Activated T-helper 2 cell treated with anti-CD3 and anti-CD28 coated beads, Interferon-gamma antibody, Interleukin-2, Interleukin-4, amounts not matched to agents 10 μg/mL and 5 μg/mL and 100 μg/mL, durations not matched to agents 14 hours and 24 hours and 36 hours (primary cell): ENCODE results near the gene ZKSCAN1. TPM values are rescaled to one million over a fixed set of nuclear protein-coding genes. Genes with fewer than 3 reads are reported as not detected.
A peak's percentile ranks its signal among the peaks of the same experiment; 100 is the strongest.
"Not testable (repeated sequence)": the region's sequence is repeated elsewhere in the genome, so short reads cannot be mapped to it uniquely, and the experiment has no call there.

Experiments used
- DNase-seq: peaks from one replicate; pipeline ENCODE4 v3.0.0; 2021; ENCODE audit warnings: low spot score
- H3K27ac Mint-ChIP-seq: one replicate; pipeline ENCODE4 v1.8.0; 2021; ENCODE audit warnings: mixed read lengths
- H3K27me3 Mint-ChIP-seq: one replicate; pipeline ENCODE4 v1.8.0; 2021; ENCODE audit warnings: low read depth, mixed read lengths
- H3K36me3 Mint-ChIP-seq: one replicate; pipeline ENCODE4 v1.8.0; 2021; ENCODE audit warnings: low read depth, mixed read lengths
- H3K4me1 Mint-ChIP-seq: one replicate; pipeline ENCODE4 v1.8.0; 2021; ENCODE audit warnings: low read depth, mixed read lengths
- H3K4me3 Mint-ChIP-seq: one replicate; pipeline ENCODE4 v1.8.0; 2021; ENCODE audit warnings: low read depth, mild to moderate bottlenecking, moderate library complexity, mixed read lengths
- H3K9me3 Mint-ChIP-seq: one replicate; pipeline ENCODE4 v1.8.0; 2021; ENCODE audit warnings: mixed read lengths
- intact Hi-C: fragments of 100-400 bp; cut with micrococcal nuclease; formaldehyde crosslinking; loops from one replicate; pipeline ENCODE4 v1.15.1; 2023
- total RNA-seq: library from RNA; stranded (reverse); gene quantifications from 2 replicates; pipeline ENCODE4 v1.2.3, GENCODE V29; 2022

The ZKSCAN1 gene
- total RNA-seq, result 59.0 and 63.5 TPM in 2 replicates

DNA sequence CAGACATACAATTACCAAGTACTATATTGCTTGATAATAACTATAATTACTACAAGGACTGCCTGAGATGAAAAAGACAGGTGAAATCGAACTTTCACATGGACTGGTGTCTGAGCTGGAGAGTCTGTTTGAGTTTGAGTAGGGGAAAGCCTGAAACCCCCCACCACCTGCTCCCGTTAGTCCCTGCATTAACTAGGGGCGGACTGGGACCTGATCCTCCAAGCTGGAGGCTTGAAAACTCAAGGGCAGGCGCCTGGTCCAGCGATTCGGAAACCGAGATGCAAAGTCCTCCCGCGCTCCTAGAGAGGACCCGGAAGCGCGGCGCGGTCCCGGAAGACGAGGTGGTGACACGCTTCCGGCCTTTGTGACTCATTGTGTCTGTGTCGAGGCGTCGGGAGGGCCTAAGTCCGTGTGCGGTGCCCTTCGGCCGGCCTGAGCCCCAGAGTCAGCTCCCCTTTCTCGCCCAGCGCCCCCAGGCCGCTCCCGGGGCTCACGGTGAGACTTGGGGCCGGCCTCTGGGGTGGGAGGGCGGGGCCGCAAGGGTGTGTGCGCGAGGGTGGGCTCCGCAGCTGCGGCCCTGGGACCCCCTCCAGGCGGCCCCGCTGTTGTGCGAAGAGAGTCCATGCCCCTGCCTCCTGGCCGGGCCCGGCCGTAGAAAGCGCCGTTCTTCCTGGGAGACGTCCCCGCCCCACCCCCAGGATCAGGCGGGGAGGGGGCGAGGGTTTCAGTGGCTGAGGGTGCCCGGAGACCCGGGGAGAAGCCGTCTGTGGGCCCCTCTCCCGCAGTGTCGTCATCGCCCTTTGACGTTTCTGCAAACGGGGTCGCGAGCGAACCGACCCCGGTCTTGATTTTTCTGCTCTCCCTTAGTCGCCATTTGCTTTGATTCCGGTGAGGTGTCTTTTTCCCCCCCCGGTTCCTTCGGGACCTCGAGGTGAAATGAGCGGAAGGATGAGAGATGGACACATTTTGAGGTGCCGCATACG lies at the start of gene ZKSCAN1:
TSS of gene ZKSCAN1 (plus strand) at position 365 of the 983 bp plus-strand sequence. CDS start 7,911 bp downstream, outside the sequence.
- DNase-seq, result peak; percentile 80
- peak within 1 kb of the TSS; percentile 95 for H3K27ac Mint-ChIP-seq
- H3K9me3 Mint-ChIP-seq, result no peaks in the 10 kb centered on the region
- intact Hi-C loops, result loop anchor here (1.0 kb wide), 2 partner anchors 18 to 34 kb away; partner anchors contain the start of gene ZSCAN21
- peaks cover 28% of the 10 kb centered on the region for H3K4me1 Mint-ChIP-seq
- peaks cover 21% of the 10 kb centered on the region for H3K36me3 Mint-ChIP-seq
- H3K27me3 Mint-ChIP-seq, result no peaks in the 10 kb centered on the region
- peak within 1 kb of the TSS; percentile 91 for H3K4me3 Mint-ChIP-seq

DNA sequence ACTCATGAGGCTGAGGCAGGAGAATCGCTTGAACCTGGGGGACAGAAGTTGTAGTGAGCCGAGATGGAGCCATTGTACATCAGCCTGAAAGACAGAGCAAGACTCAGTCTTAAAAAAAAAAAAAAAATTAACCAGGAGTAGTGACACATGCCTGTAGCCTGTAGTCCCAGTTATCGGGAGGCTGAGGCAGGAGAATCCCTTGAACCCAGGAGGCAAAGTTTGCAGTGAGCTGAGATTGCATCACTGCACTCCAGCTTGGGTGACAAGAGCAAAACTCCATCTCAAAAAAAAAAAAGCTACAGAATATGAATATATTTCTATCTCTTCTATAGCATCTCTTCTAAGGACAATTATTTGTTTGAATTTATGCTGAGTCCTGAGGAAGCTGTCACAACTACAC lies 46.1 kb upstream of the ZKSCAN1 start:
- H3K27me3 Mint-ChIP-seq, result peaks cover 5% of the 10 kb centered on the region
- H3K9me3 Mint-ChIP-seq, result no peaks in the 10 kb centered on the region
- H3K36me3 Mint-ChIP-seq, result no peaks in the 10 kb centered on the region
- intact Hi-C loops, result no loop called here
- DNase-seq, result no peak
- no peaks in the 10 kb centered on the region for H3K4me1 Mint-ChIP-seq
- H3K4me3 Mint-ChIP-seq, result no peak overlapping the region
- no peak overlapping the region for H3K27ac Mint-ChIP-seq

DNA sequence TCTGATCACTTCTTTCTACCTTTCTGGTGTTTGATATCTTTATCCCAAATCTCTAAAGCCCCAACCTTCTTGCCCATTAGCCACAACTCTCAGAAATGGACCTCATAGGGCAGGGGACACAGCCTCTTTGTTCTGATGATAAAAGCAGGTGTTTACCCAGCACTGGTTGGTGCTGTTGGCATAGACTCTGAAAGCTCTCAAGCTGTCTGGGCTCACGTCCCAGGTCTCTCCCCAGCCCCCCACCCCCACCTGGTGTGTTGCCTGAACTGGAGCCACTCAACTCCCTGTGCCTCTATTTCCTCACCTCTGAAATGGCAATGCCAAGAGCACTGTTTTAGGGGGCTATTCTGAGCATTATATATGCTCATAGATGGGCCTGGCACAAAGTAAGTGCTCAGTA lies 45.6 kb upstream of the ZKSCAN1 start:
- DNase-seq, H3K4me3 Mint-ChIP-seq, H3K36me3 Mint-ChIP-seq, intact Hi-C loops, H3K9me3 Mint-ChIP-seq, H3K4me1 Mint-ChIP-seq, H3K27me3 Mint-ChIP-seq, H3K27ac Mint-ChIP-seq: not testable (repeated sequence)

DNA sequence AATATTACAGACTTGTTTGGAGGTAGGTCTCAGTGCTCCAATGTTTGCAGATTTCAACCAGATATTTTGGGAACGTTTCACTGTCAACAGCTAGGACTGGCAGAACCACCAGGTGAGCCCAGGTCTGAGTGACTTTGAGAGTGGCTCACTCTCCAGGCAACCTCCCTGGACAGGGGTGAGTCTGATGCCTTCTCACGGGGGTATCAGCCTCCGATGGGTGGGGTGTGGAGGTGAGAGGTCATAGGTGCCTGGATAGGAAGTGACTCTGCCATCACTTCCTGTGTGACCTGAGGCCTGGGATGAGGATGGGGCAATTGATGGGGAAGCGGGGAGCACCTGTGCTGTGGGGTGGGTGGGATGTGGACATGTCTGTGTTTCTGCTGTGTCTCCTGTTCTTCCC lies 44.2 kb upstream of the ZKSCAN1 start:
- H3K4me3 Mint-ChIP-seq, result no peak overlapping the region
- intact Hi-C loops, result no loop called here

DNA sequence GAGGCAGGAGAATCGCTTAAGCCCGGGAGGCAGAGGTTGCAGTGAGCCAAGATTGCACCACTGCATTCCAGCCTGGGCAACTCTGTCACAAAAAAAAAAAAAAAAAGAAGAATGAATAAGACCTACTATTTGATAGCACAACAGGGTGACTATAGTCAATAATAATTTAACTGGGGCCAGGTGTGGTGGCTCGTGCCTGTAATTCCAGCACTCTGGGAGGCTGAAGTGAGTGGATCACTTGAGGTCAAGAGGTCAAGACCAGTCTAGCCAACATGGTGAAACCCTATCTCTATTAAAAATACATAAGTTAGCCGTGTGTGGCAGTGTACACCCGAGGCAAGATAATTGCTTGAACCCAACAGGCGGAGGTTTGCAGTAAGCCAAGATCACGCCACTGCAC lies 41.6 kb upstream of the ZKSCAN1 start:
- H3K36me3 Mint-ChIP-seq, H3K4me3 Mint-ChIP-seq, intact Hi-C loops, H3K27me3 Mint-ChIP-seq, DNase-seq, H3K27ac Mint-ChIP-seq, H3K9me3 Mint-ChIP-seq, H3K4me1 Mint-ChIP-seq: not testable (repeated sequence)

More for the DNA sequence above, 44.2 kb upstream of the ZKSCAN1 start:
- H3K27me3 Mint-ChIP-seq, result peaks cover 11% of the 10 kb centered on the region
- no peaks in the 10 kb centered on the region for H3K36me3 Mint-ChIP-seq
- no peak overlapping the region for H3K27ac Mint-ChIP-seq
- H3K9me3 Mint-ChIP-seq, result no peaks in the 10 kb centered on the region
- no peaks in the 10 kb centered on the region for H3K4me1 Mint-ChIP-seq
- DNase-seq, result no peak

DNA sequence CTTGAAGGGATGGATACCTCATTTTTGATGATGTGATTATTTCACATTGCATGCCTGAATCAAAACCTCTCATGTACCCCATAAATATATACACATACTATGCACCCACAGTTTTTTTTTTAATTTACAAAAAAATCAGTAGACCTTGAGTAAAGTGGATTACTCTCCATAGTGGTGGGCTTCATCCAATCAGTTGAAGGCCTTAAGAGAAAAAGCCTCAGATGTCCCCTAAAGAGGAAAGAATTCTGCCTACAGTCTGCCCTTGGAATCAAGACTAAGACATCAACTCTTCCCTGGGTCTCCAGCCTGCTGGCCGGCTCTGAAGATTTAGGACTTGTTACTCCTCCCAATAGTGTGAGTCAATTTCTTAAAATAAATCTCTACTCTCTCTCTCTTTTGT lies 40.7 kb upstream of the ZKSCAN1 start:
- Mint-ChIP-seq H3K4me1 (no peaks in the 10 kb centered on the region), H3K27ac (no peak overlapping the region), H3K27me3 (peaks cover 9% of the 10 kb centered on the region), H3K36me3 (no peaks in the 10 kb centered on the region), H3K4me3 (no peak overlapping the region), H3K9me3 (no peaks in the 10 kb centered on the region)
- DNase-seq, result no peak
- intact Hi-C loops, result loop anchor here (5.0 kb wide), 1 partner anchor 78 kb away; no protein-coding TSS in a partner anchor

DNA sequence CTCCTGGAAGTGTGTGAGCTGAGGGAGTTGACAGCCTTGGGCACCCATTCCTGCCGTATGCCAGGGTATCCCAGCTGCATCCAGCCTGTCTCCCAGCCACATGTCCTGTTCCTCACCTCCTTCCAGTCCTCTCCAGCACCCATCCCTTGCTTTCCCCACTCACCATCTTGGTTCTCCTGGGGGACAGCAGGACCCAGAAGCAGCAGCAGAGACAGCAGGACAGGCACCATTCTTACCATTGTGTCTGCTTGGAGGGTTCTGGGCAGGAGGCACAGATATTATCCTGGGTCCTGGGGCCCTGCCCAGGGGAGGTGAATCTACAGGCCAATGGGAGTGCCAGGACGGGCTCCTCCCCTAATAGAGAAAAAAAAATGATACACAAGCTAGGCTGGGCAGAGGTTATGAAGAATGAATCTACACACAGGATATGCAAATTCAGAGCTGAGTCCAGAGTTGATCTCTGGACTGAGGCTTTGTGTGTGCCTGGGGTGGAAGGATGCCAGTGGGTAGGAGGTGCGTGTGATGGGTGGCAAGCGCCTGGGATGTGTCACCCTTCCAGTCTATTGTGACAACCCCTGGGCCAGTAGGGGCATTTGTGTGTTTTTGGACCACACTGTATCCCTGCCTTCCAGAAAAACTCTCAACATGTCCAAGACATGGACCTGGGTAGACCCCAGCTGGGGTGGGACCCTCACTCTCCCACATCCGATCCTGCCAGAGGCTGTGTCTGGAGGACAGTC lies 39.4 kb upstream of the ZKSCAN1 start, which contains the start of gene AZGP1:
TSS of gene AZGP1 (minus strand) at position 250 of the 740 bp plus-strand sequence. CDS start at position 239, 11 bp downstream.
- no peak within 1 kb of the TSS for H3K4me3 Mint-ChIP-seq
- H3K27me3 Mint-ChIP-seq, result peaks cover 9% of the 10 kb centered on the region
- no peak within 1 kb of the TSS for H3K27ac Mint-ChIP-seq
- no peaks in the 10 kb centered on the region for H3K4me1 Mint-ChIP-seq
- intact Hi-C loops, result loop anchor here (5.0 kb wide), 1 partner anchor 76 kb away; no protein-coding TSS in a partner anchor
- H3K9me3 Mint-ChIP-seq, result no peaks in the 10 kb centered on the region
- no peak for DNase-seq
- no peaks in the 10 kb centered on the region for H3K36me3 Mint-ChIP-seq

DNA sequence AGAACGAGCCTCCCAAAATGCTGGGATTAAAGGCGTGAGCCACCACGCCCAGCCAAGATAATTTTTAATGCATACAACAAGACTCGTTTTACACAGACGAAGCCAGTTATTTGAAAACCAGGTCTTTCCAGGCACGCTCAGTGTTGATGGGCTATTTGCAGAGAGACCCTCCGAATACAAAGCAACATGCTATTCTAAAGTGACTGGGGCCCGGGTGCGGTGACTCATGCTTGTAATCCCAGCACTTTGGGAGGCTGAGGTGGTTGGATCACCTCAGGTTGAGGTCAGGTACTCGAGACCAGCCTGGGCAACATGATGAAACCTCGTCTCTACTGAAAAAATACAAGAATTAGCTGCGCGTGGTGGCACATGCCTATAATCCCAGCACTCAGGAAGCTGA lies 38.8 kb upstream of the ZKSCAN1 start:
- no peak overlapping the region for H3K4me3 Mint-ChIP-seq
- H3K36me3 Mint-ChIP-seq, result no peaks in the 10 kb centered on the region
- H3K27ac Mint-ChIP-seq, result no peak overlapping the region
- intact Hi-C loops, result loop anchor here (5.0 kb wide), 1 partner anchor 76 kb away; no protein-coding TSS in a partner anchor
- no peak for DNase-seq
- no peaks in the 10 kb centered on the region for H3K9me3 Mint-ChIP-seq
- peaks cover 9% of the 10 kb centered on the region for H3K27me3 Mint-ChIP-seq
- no peaks in the 10 kb centered on the region for H3K4me1 Mint-ChIP-seq

DNA sequence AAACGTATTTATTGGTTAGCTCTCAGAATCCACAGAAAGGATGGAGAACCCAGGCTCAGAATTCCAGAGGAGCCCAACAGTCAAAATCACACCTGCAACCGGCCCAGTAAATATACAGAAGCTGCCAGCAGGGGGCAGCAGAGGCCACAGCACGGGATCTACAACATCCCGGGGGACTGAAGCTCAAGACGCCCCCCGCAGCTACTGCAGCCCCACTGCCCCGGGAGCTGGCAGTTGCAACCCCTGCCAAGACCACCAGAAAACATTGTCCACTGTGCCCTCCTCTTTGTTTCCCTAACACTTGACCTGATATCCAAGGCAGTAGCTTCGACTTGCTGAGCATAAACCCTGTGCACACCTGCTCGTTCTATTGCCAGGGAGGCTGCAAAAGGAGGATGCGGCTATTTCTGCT lies 35.6 kb upstream of the ZKSCAN1 start:
- DNase-seq, result peak; percentile 46
- not testable (repeated sequence) for H3K27ac Mint-ChIP-seq, H3K36me3 Mint-ChIP-seq, H3K4me3 Mint-ChIP-seq, H3K4me1 Mint-ChIP-seq, H3K9me3 Mint-ChIP-seq
- intact Hi-C loops, result loop anchor here (1.0 to 5.0 kb wide), 2 partner anchors 72 to 151 kb away; no protein-coding TSS in a partner anchor
- H3K27me3 Mint-ChIP-seq, result peaks cover 19% of the 10 kb centered on the region

DNA sequence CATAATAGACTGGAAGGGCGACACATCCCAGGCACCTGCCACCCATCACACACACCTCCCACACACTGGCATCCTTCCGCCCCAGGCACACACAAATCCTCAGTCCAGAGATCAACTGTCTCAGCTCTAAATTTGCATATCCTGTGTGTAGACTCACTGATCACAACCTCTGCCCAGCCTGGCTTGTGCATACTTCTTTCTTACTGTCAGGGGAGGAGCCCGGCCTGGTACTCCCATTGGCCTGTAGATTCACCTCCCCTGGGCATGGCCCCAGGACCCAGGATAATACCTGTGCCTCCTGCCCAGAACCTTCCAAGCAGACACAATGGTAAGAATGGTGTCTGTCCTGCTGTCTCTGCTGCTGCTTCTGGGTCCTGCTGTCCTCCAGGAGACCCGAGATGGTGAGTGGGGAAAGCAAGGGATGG lies 34.9 kb upstream of the ZKSCAN1 start:
- DNase-seq, result not testable (repeated sequence)

DNA sequence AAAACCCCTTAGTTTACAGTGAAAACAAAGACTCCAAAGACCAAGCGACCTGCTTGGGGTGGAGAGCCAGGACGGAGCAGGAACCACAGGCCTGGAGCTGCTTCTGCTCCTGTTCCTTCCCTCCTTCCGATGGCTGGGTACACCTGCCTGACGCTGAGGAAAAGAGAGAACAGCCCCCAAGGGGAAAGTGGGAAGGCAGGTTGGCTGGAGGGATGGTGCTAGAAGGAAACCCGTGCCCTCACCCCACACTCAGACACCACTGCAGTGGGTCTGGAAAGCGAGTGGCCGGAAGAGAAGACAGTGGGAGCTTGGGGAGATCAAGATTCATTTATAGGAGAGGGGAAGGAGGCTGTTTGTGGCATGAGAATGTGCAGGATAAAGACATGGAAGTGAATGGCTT lies 34.3 kb upstream of the ZKSCAN1 start:
- DNase-seq, H3K4me3 Mint-ChIP-seq, H3K4me1 Mint-ChIP-seq, H3K36me3 Mint-ChIP-seq, H3K27ac Mint-ChIP-seq, H3K9me3 Mint-ChIP-seq, intact Hi-C loops: not testable (repeated sequence)
- H3K27me3 Mint-ChIP-seq, result peaks cover 14% of the 10 kb centered on the region

More for the DNA sequence above, 34.9 kb upstream of the ZKSCAN1 start:
- H3K9me3 Mint-ChIP-seq, H3K4me1 Mint-ChIP-seq, H3K27ac Mint-ChIP-seq, H3K4me3 Mint-ChIP-seq, H3K36me3 Mint-ChIP-seq, intact Hi-C loops: not testable (repeated sequence)
- H3K27me3 Mint-ChIP-seq, result peaks cover 16% of the 10 kb centered on the region

DNA sequence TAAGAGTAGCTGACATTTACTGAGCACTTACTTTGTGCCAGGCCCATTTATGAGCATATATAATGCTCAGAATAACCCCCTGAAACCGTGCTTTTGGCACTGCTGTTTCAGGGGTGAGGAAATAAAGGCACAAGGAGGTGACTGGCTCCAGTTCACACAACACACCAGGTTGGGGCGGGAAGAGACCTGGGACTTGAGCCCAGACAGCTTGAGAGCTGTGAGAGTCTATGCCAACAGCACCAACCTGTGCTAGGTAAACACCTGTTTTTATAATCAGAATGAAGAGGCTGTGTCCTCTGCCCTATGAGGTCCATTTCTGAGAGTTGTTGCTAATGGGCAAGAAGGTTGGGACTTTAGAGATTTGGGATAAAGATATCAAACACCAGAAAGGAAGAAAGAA lies 30.8 kb upstream of the ZKSCAN1 start:
- DNase-seq, result no peak
- peaks cover 6% of the 10 kb centered on the region for H3K9me3 Mint-ChIP-seq
- intact Hi-C loops, result no loop called here
- H3K4me1 Mint-ChIP-seq, result peaks cover 2% of the 10 kb centered on the region
- no peak overlapping the region for H3K27ac Mint-ChIP-seq
- H3K4me3 Mint-ChIP-seq, result no peak overlapping the region
- H3K27me3 Mint-ChIP-seq, result peaks cover 20% of the 10 kb centered on the region
- H3K36me3 Mint-ChIP-seq, result no peaks in the 10 kb centered on the region
